Tibial nerve (tissue), 3 donors: ENCODE results near the gene SKI.

Experiments used
- POLR2A ChIP-seq, 2 donors: fragments of 450-650 bp; IDR thresholded peaks; one replicate each; pipeline ENCODE4 v1.6.1; 2017; ENCODE audit warnings: antibody characterized with exemption in 2 of 2, mild to moderate bottlenecking in 2 of 2, moderate library complexity in 2 of 2
- TF ChIP-seq, protein P1 (sequence below), 5 experiments: fragments of 200-600 bp in 3 of 5; fragments of 450-650 bp in 2 of 5; sonication (generic) in 3 of 5; IDR thresholded peaks; one replicate each; pipeline ENCODE4 v1.5.1; 2016 to 2019; ENCODE audit warnings: antibody characterized with exemption in 5 of 5, mild to moderate bottlenecking in 3 of 5, moderate library complexity in 2 of 5

GRCh38 chr1:2232255-2232915 is 4.3 kb downstream of the SKI start:
- TF ChIP-seq, protein P1, sequence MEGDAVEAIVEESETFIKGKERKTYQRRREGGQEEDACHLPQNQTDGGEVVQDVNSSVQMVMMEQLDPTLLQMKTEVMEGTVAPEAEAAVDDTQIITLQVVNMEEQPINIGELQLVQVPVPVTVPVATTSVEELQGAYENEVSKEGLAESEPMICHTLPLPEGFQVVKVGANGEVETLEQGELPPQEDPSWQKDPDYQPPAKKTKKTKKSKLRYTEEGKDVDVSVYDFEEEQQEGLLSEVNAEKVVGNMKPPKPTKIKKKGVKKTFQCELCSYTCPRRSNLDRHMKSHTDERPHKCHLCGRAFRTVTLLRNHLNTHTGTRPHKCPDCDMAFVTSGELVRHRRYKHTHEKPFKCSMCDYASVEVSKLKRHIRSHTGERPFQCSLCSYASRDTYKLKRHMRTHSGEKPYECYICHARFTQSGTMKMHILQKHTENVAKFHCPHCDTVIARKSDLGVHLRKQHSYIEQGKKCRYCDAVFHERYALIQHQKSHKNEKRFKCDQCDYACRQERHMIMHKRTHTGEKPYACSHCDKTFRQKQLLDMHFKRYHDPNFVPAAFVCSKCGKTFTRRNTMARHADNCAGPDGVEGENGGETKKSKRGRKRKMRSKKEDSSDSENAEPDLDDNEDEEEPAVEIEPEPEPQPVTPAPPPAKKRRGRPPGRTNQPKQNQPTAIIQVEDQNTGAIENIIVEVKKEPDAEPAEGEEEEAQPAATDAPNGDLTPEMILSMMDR (IDR thresholded peaks at IDR 0.05): no peak
- TF ChIP-seq POLR2A (IDR thresholded peaks at IDR 0.05): no peak
